ENCODE results near the gene FBXL14.

Gene FBXL14

GRCh38 chr12:1579651-1580435, 14.5 kb downstream of the FBXL14 start:
- H3K4me1 ChIP-seq (ENCODE audit: control insufficient read depth, insufficient read depth, low read length): peaks cover 14% of the 10 kb centered on the region
- no peak overlapping the region for H3K27ac ChIP-seq (ENCODE audit: extremely low read depth, low read depth, low read length)
- H3K4me3 ChIP-seq (ENCODE audit: low read depth, low read length): no peak overlapping the region
- H3K36me3 ChIP-seq (ENCODE audit: control insufficient read depth in 2 of 2, insufficient read depth in 1 of 2, low read length in 2 of 2): no peaks in the 10 kb centered on the region; a peak in 1 of 3 replicates
- ChIA-PET POLR2A (no interaction called here), CTCF (interaction anchor here (0.6 to 10.7 kb wide), 6 partner anchors 9 to 476 kb away, joined by 3 to 196 read pairs (median 4); no protein-coding TSS in a partner anchor)
- H3K9me3 ChIP-seq (ENCODE audit: control insufficient read depth, insufficient read depth, low read depth, low read length): no peaks in the 10 kb centered on the region
- TF ChIP-seq ZNF354C (tag by site-specific recombination; IDR thresholded peaks at IDR 0.05; ENCODE audit: borderline replicate concordance, low read depth): no peak
- no peak for TF ChIP-seq ZFP69B (tag by site-specific recombination; IDR thresholded peaks at IDR 0.05)

GRCh38 chr12:1576410-1577241, 17.8 kb downstream of the FBXL14 start:
- ChIA-PET POLR2A (interaction anchor here (0.5 kb wide), 1 partner anchor 51 kb away, joined by 7 read pairs; no protein-coding TSS in a partner anchor), CTCF (interaction anchor here (0.9 to 10.7 kb wide), 2 partner anchors 454 to 459 kb away, joined by 3 to 196 read pairs; no protein-coding TSS in a partner anchor)
- peak overlapping the region; percentile 86 for H3K27ac ChIP-seq (ENCODE audit: extremely low read depth, low read depth, low read length)
- peak; percentile 70 for TF ChIP-seq SP7 (tag by site-specific recombination; IDR thresholded peaks at IDR 0.05)
- peak; percentile 71 for TF ChIP-seq MZF1 (tag by site-specific recombination; IDR thresholded peaks at IDR 0.05; ENCODE audit: borderline replicate concordance)
- TF ChIP-seq PRDM4 (tag by site-specific recombination; IDR thresholded peaks at IDR 0.05): peak; percentile 13; the same call in 1 of the 2 replicates
- TF ChIP-seq ZNF843 (tag by site-specific recombination; IDR thresholded peaks at IDR 0.05): peak; percentile 87
- TF ChIP-seq ZFP69B (tag by site-specific recombination; IDR thresholded peaks at IDR 0.05): peak; percentile 79
- peak; percentile 47; the same call in 1 of the 2 replicates for TF ChIP-seq PATZ1 (tag by site-specific recombination; IDR thresholded peaks at IDR 0.05)
- peak; percentile 98 for TF ChIP-seq ZNF449 (tag by site-specific recombination; IDR thresholded peaks at IDR 0.05)
- TF ChIP-seq ZBTB49 (tag by site-specific recombination; IDR thresholded peaks at IDR 0.05; ENCODE audit: low read depth): 0 out of 2 replicates have a peak, but pooled peaks have one; percentile 20
- TF ChIP-seq ZNF561 (tag by site-specific recombination; IDR thresholded peaks at IDR 0.05; ENCODE audit: borderline replicate concordance): 0 out of 2 replicates have a peak, but pooled peaks have one; percentile 82
- no peak for TF ChIP-seq ZNF677 (tag by site-specific recombination; IDR thresholded peaks at IDR 0.05)
- peak; percentile 84 for TF ChIP-seq ZEB2 (tag by site-specific recombination; IDR thresholded peaks at IDR 0.05)
- peak; percentile 64; the same call in 1 of the 2 replicates for TF ChIP-seq ZNF600 (tag by site-specific recombination; IDR thresholded peaks at IDR 0.05)
- TF ChIP-seq ZNF513 (tag by site-specific recombination; IDR thresholded peaks at IDR 0.05): peak; percentile 11; the same call in 1 of the 2 replicates
- TF ChIP-seq ZNF571 (tag by site-specific recombination; IDR thresholded peaks at IDR 0.05): no peak
- no peak for TF ChIP-seq ZNF529 (tag by site-specific recombination; IDR thresholded peaks at IDR 0.05; ENCODE audit: insufficient replicate concordance)
- peak; percentile 65 for TF ChIP-seq IKZF3 (tag by site-specific recombination; IDR thresholded peaks at IDR 0.05)
- TF ChIP-seq ZBTB20 (tag by site-specific recombination; IDR thresholded peaks at IDR 0.05): peak; percentile 26; the same call in 1 of the 2 replicates
- TF ChIP-seq ZNF629 (tag by site-specific recombination; IDR thresholded peaks at IDR 0.05): no peak
- peak; percentile 93 for TF ChIP-seq EGR2 (tag by site-specific recombination; IDR thresholded peaks at IDR 0.05; ENCODE audit: low read depth)
- peak; percentile 80 for TF ChIP-seq FEZF1 (tag by site-specific recombination; IDR thresholded peaks at IDR 0.05)

More at GRCh38 chr12:1576410-1577241, 17.8 kb downstream of the FBXL14 start:
- H3K4me1 ChIP-seq (ENCODE audit: control insufficient read depth, insufficient read depth, low read length): peaks cover 26% of the 10 kb centered on the region
- no peak overlapping the region for H3K4me3 ChIP-seq (ENCODE audit: low read depth, low read length)
- no peaks in the 10 kb centered on the region for H3K9me3 ChIP-seq (ENCODE audit: control insufficient read depth, insufficient read depth, low read depth, low read length)
- H3K36me3 ChIP-seq (ENCODE audit: control insufficient read depth in 2 of 2, insufficient read depth in 1 of 2, low read length in 2 of 2): no peaks in the 10 kb centered on the region
